Stimulated activated CD4-positive, alpha-beta T cell treated with anti-CD3 and anti-CD28 coated beads, Interleukin-12 subunit alpha, Interleukin-12 subunit beta, amount 100 ng/mL, for 4 hours (primary cell): ENCODE data around the gene FOXS1.

Experiments used
- DNase-seq: peaks from one replicate; pipeline ENCODE4 v3.0.0-alpha.2; 2020

FOXS1 gene

DNA sequence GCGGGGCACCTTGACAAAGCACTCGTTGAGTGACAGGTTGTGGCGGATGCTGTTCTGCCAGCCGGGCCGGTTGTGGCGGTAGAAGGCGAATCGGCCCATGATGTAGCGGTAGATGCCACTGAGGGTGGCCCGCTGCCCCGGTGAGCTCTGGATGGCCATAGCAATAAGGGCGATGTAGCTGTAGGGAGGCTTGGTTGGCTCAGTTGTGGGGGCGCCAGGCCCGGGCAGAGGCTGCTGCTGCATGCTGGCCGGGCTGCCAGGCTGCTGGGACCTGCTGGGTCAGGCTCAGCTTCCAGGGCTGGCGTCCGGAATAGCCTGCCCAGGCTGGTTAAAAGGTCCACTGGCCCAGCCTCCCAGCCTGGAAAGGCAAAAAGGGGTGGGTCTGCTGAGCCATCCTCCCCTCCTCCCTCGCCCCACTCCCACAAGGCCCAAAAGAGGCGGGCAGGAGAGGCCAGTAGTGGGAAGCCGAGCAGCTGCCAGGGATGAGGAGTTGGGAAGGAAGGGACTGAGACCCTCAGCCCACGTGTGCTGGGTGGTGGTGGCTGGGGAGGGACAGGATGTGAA is at the start of gene FOXS1:
Gene FOXS1 (minus strand): TSS at position 305 of the 564 bp plus-strand sequence. CDS start 62 bp downstream, at position 243.
- no peak for DNase-seq

DNA sequence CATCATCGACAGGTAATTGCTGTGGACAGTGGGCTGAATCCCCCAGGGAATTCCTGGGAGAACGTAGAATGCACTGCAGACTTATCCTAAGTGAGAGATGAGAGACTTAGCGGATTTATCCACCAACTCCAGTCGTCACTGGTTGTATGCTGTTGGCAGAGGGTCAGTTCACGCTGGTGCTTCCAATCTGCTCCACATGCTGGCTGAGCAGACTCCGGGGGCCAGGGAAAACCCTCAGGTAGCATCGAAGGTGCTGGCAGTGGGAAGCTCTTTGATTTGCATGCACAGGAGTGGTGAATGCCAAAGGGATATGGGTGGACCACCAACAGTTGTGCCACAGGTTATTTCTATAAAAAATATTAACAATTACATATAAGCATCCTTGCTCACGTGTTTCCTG is 45.2 kb upstream of the FOXS1 start:
- DNase-seq = no peak

DNA sequence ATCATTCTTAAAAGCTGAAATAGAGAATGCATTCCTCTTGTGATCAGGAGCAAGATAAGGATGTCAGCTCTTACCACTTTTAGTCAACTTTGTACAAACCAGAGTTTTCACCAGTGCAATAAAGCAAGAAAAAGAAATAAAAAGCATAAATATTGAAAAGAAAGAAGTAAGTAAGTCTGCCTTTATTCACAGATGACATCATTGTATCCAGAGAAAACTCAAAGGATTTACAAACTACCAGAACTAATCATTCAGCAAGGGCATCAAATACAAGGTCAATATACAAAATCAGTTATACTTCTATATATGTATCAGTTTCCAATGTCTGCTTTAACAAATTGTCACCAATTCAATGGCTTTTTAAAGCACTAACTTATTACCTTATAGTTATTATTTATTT is 38.4 kb upstream of the FOXS1 start:
- DNase-seq = no peak

DNA sequence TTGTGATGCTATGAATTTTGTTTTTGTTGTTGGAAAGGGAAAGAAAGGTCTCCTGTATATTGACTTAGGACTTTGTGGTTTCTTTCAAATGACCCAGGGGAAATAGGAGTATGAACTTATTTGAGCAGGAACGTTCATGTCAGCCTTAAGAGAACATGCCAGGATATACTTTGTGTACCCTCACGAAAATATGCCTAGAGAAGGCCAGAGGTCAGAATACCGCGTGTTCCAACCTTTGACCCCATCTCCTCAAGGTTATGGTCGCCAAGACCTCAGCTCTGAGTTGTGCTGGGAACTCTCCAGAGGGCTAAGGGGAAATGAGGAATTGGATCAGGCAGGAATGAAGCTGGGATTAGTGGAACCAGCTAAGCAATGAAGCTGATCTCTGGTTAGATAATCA is 36.5 kb upstream of the FOXS1 start:
- no peak for DNase-seq

GRCh38 chr20:31879143-31879987 is 34.0 kb upstream of the FOXS1 start:
- DNase-seq = peak; percentile 72

DNA sequence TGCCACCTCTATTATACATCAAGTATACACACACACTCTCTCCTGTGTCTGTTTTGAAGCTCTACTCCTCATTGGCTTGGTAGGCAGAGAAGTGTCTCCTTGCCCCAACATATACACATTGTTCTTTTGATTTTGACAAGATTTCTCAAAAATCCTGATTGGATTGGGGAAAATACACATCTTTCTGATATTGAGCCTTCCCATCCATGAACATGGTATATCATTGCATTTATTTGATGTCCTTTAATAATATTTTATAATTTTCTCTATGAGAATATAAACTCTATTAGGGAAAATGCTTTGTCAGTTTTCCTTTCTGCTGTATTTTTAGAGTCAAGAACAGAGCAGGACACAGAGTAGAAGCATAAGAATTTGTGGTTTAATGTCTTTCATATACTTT is 32.3 kb upstream of the FOXS1 start:
- no peak for DNase-seq

DNA sequence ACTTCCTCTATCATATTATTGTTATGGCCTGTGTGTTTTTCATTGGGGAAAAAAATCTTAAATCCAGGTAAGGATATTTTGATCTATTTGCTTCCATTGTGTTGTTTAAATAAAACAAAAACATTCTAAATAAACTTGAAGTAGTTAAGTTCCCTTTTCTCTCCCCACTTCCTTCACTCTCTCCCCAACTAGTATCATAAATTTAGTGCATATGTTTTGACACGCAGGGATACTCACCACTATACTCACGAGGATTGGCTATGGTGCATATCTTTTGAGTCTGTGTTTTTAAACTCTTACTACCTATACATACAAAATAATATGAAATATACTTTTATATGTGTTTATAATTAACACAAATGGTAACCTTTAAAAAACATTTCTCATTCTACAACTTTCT is 30.3 kb upstream of the FOXS1 start:
- DNase-seq = no peak

DNA sequence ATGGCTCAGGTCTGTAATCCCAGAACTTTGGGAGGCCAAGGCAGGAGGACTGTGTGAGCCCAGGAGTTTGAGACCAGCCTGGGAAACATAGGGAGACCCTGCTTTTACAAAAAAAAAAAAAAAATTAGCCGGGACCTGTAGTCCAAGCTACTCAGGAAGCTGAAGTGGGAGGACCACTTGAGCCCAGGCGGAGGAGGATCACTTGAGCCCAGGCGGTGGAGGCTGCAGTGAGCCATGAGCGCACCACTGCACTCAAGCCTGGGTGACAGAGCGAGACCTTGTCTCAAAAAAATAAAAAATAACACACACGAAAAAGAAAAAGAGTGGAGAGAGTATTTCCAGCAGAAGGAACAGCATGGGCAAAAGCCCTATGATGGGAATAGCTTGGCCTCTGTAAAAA is 27.0 kb upstream of the FOXS1 start:
- DNase-seq = no peak

- no peak for DNase-seq
These were observed 26.2 kb upstream of the FOXS1 start for GRCh38 chr20:31871618-31871954.

DNA sequence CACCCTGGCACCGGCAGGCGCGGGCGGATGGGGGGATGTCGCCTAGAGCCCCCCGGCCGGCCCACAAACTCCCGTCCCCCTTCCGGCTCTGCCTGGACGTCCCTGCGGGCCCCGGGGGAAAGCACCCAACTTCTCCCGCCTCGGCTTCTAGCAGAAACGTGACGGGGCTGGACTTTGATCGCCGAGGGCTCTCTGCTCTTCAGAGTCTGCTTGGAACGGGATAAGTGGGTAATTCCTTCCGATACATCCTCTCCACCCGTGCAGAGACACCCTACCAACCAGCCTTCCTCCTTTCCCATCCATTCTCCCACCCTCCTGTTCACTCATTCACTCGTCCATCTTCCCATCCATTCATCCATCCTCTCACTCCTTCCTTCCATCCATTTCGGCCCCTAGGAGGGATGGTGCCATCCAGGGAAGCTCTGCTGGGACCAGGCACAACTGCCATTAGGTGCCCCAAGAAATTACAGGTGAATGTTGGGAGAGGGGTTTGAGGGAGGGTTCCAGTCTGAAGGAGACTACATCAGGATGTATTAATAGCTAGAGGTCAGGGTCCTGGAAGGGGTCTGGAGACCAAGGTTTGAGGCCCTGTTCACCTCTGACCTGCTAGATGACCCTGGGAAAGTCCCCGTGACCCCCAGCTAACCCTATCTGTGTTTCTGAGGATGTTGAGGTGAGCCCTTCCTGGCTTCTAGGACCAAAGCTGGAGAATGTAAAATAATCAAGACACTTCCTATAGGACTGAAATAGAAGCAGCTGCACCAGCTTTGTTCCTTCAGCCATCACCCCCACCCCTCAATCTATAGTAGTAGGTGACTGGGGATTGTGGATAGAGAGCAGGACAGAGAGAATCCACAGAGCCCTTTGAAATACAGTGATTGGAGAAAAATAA is 25.6 kb upstream of the FOXS1 start:
- no peak for DNase-seq

- no peak for DNase-seq
These were observed 24.7 kb upstream of the FOXS1 start, which contains the start of the genes DUSP15 and TTLL9 for GRCh38 chr20:31869942-31870725. Gene DUSP15 (minus strand): TSS chr20:31870527. CDS start chr20:31870337, 190 bp downstream. Gene TTLL9 (plus strand): TSS chr20:31870634. CDS start chr20:31871127, 493 bp downstream.

DNA sequence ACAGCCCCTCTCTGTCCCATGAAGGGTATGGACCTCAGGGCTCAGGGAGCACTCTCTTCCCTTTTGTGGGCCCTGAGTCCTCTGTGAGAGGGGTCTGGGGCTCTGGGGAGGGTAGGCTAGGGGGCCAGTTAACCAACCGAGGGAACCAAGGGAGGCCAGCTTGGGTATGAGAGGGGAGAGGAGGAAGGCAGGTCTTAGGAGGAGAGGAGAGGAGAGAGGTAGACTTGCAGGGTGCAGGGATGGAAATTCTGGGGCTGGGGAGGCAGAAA is 24.2 kb upstream of the FOXS1 start:
- DNase-seq = no peak

DNA sequence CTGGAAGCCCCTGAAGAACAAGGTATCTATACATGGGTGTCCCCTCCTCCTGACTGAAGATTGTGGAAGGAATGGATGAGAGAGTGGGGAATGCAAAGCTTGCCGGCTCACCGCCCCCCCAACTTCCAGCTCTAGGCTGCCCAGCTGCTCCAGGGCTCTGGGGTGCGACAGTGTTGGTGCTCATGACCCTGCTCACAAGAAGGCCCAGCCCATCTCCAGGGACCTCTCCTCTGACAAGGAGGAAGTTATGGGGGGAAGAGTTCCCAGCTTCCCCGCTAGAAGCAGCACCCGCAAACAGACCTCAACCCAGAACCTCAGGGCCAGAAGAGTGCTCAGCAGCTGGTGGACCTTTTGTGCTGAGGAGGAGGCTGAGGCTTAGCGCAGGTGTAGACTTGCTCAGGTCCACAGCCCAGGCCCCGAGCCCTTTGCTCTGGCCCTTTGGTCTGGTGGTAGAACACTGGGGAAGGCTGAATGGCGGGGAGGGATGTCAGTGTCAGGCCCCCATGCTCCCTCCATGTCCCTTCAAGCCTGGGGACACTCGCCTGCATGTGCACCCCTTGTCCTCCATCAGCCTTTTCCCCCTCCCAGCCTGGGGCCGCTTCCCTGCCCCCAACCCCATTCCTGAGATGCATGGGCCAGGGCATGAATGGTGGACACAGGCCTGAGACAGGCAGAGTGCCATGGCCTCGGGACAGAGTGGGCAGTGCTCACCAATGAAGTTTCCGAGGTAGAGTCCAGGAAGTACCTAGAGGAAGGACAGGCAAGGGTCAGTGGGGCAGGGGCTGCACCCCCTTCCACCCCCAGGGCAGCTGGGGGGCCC is 23.7 kb upstream of the FOXS1 start:
- DNase-seq = no peak

DNA sequence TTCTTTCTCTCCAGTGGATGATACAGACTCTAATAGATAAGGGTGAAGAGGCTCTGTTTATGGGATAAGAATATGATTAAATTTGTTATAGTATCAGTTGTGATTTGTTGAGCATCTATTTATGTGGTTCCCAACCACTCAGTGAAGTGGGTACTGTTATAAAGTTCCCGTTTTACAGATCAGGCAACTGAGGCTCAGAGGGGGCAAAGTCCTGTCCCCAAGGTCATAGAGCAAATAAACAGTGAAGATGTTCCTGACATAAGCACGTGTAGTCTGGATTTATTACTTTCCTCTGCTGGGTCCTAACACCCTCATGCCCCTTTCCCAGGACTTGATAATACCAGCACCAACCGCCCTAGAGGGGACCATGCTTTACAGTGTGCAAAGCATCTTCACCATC is 20.8 kb upstream of the FOXS1 start:
- no peak for DNase-seq

DNA sequence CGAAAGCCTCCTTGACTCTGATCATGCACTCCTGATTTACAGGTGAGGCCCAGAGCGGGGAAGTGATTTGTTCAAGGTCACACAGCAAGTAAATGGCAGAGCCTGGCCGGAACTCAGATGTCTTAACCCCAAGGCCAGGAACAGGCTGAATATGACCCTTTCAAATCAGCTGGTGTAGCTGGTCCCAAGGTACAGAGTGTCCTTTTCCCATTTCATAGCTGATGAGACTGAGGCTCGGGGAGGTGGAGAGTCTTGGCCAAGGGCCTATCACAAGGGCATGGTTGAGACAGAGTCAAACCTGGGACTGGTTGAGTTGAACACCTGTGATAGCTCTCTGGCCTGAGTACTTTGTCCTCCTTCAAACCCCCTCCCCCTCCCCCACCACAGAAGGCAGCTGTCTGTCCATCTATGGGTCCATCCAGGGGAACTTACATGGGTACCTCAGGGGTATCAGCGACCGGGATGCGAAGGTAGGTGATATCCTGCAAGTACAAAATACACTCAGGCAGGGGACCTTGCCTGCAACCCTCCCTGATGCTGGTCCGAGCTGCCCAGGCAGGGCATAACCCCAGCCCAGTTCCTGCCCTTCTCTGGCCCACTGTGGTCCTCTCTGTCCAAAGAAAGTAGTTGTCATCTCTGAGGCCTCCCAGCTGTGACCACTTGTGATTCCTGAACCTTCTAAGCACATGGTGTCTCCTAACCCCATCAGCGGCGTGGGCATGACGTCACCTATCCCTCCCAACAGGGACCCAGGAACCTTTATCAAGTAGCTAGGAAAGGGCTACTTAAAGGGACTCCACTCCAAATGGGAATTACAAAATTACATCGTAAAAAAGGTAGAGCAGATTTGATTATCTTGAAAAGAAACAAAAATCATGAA is 19.4 kb upstream of the FOXS1 start:
- no peak for DNase-seq

GRCh38 chr20:31863296-31864085 is 18.1 kb upstream of the FOXS1 start:
- no peak for DNase-seq

DNA sequence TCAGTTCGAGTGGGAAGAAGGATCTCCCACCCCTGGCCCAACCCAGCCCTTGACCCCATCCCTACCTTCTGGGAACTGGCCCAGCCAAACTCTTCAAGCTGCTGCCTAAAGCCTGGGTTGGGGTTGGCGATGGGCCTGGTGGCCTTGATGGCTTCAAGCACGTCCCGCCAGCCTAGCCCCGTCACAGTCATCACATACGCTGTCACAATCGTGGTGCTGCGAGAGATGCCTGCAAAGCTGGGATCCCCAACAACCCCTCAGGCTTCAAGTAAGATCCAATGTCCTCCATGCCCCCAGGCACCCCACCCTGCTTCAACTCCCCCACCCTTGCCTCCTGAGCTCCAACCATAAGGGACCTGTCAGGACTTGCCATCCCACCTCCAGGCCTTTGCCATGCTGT is 17.1 kb upstream of the FOXS1 start:
- DNase-seq = no peak

- no peak for DNase-seq
These were observed 16.7 kb upstream of the FOXS1 start for GRCh38 chr20:31862157-31862470.

DNA sequence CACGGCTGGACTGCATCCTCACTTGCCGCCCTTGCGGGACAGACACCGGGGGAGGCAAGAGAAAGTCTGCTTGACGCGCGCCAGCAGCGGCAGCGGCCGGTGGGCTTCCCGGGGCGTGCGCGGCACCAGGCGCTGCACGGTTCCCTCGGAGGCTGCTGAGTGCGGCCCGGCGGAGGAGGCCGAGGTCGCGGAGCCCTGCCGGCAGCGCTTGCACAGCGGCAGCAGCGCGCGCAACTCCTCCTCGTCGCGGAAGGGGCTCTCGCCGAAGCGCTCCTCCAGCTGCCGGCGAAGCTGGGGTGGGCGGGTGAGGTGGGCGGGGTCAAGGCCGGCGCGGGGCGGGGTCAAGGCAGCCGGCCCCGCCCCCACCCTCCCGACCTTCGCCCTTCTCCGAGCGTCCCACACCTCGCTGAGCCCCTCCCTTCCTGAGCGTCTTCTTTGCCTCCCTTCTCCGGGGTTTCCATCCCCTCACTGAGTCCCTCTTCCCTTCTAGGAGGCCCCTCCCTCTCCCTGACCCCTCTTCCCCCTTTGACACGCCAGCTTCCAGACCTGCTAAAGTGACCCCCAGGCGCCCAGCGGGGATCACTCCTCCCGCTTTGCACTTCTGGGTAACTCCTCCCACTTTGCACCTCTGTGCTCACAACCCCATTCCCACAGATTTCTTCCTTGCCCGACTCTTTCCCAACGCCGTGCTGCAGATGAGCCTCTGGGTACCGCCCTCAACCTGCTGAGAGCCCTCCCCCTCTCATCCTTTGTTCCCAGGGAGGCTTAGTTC is 16.2 kb upstream of the FOXS1 start:
- peak; percentile 65 for DNase-seq

DNA sequence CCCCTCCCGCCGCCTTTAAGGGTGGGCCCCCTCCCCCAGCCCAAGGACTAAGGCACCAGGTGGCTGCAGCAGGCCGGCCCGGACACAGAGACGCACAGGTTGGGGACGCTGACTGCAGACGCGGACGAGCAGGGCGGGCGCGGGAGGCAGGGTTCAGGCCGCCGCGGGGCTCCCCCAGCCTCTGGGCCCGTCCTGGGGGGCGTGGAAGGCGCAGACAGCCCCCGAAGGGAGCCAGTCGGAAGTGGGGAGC is 15.7 kb upstream of the FOXS1 start:
- DNase-seq = no peak
